HL-60 (cell line): ENCODE measurements around the gene CAPSL.

Source experiments
- DNase-seq, 2 experiments: peaks; one replicate each; pipeline ENCODE4 v3.0.0-alpha.2; 2010 to 2020; ENCODE audit warnings: low read depth in 1 of 2, low spot score in 1 of 2
- H3K27ac ChIP-seq: fragments of 250-450 bp; sonication (Bioruptor Pico); replicated peaks from 2 replicates; pipeline ENCODE4 v1.5.1; 2020; ENCODE audit warnings: mild to moderate bottlenecking, moderate library complexity
- H3K27me3 ChIP-seq: fragments of 250-450 bp; sonication (Bioruptor Pico); 2 replicates; pipeline ENCODE4 v1.5.1; 2021; ENCODE audit warnings: mild to moderate bottlenecking, moderate library complexity; ENCODE audit not compliant: insufficient read depth, poor library complexity, severe bottlenecking
- H3K4me3 ChIP-seq: replicated peaks from 2 replicates; pipeline ENCODE4 v1.5.1; 2011; ENCODE audit warnings: mild to moderate bottlenecking, control low read depth, low read length; ENCODE audit not compliant: insufficient read depth
- CTCF ChIP-seq: IDR thresholded peaks from one replicate; pipeline ENCODE4 v1.5.1; 2011; ENCODE audit warnings: low read length, control low read depth, inconsistent platforms; ENCODE audit not compliant: insufficient read depth
- GABPA ChIP-seq: IDR thresholded peaks from 2 replicates; pipeline ENCODE4 v1.6.1; 2012; ENCODE audit warnings: low read depth
- POLR2AphosphoS5 ChIP-seq: IDR thresholded peaks from 2 replicates; pipeline ENCODE4 v1.6.1; 2012; ENCODE audit warnings: low read depth
- REST ChIP-seq: IDR thresholded peaks from 2 replicates; pipeline ENCODE4 v1.6.1; 2012; ENCODE audit warnings: low read depth; ENCODE audit not compliant: insufficient replicate concordance
- SPI1 ChIP-seq: IDR thresholded peaks from 2 replicates; pipeline ENCODE4 v1.6.1; 2012; ENCODE audit warnings: low read depth, mild to moderate bottlenecking, borderline replicate concordance

Gene CAPSL

GRCh38 chr5:35900972-35901695 lies 37.3 kb downstream of the CAPSL start:
- TF ChIP-seq CTCF (no peak), POLR2AphosphoS5 (no peak), REST (no peak), GABPA (no peak), SPI1 (no peak)
- DNase-seq: no peak
- H3K4me3 ChIP-seq: no peak overlapping the region
- H3K27ac ChIP-seq: no peak overlapping the region
- no peaks in the 10 kb centered on the region for H3K27me3 ChIP-seq

- no peaks in the 10 kb centered on the region for H3K27me3 ChIP-seq
Measured at GRCh38 chr5:35899800-35900199, 38.6 kb downstream of the CAPSL start.

More at GRCh38 chr5:35899800-35900199, 38.6 kb downstream of the CAPSL start:
- H3K27ac ChIP-seq: no peak overlapping the region
- H3K4me3 ChIP-seq: no peak overlapping the region
- no peak for DNase-seq
- TF ChIP-seq CTCF (no peak), GABPA (no peak), REST (no peak), SPI1 (no peak), POLR2AphosphoS5 (no peak)
